ENCODE measurements around the gene PRR5L.
A peak's percentile ranks its signal among the peaks of the same experiment; 100 is the strongest.

Gene PRR5L

GRCh38 chr11:36492724-36493304 lies 196.7 kb downstream of the PRR5L start:
- H3K4me3 ChIP-seq (ENCODE audit: low read depth, low read length) = no peak overlapping the region
- peaks cover 3% of the 10 kb centered on the region for H3K4me1 ChIP-seq (ENCODE audit: control insufficient read depth, insufficient read depth, low read length, unreplicated experiment)
- H3K36me3 ChIP-seq (ENCODE audit: insufficient read depth, low read length) = no peaks in the 10 kb centered on the region; the same call in 1 of the 2 replicates
- H3K27me3 ChIP-seq (ENCODE audit: insufficient read depth, low read length) = no peaks in the 10 kb centered on the region
- H3K27ac ChIP-seq (ENCODE audit: low read depth, low read length) = no peak overlapping the region
- no peak overlapping the region for H2AFZ ChIP-seq (ENCODE audit: low read length, unreplicated experiment)
- no peaks in the 10 kb centered on the region for H3K79me2 ChIP-seq (ENCODE audit: control insufficient read depth, insufficient read depth, low read length, unreplicated experiment)

DNA sequence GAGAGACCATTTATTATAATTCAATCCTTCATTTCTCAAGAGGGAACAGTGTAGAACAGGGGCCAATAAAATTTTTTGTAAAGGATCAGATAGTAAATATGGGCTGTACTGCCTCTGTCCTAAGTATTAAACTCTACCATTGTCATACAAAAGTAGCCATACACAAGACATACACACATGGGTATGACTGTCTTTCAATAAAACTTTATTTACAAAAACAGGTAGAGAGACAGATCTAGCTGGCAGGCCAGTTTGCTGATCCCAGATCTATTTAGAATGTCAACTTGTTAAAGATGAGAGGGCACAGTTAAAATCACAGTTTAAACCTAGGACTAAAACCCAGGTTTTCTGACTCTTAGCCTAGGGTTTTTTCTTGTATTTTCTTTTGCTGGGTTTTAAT lies 197.2 kb downstream of the PRR5L start:
- Histone ChIP-seq H3K27me3 (ENCODE audit: insufficient read depth, low read length) (no peaks in the 10 kb centered on the region), H3K79me2 (ENCODE audit: control insufficient read depth, insufficient read depth, low read length, unreplicated experiment) (no peaks in the 10 kb centered on the region), H3K4me1 (ENCODE audit: control insufficient read depth, insufficient read depth, low read length, unreplicated experiment) (no peaks in the 10 kb centered on the region), H3K27ac (ENCODE audit: low read depth, low read length) (no peak overlapping the region), H3K4me3 (ENCODE audit: low read depth, low read length) (no peak overlapping the region), H2AFZ (ENCODE audit: low read length, unreplicated experiment) (no peak overlapping the region), H3K36me3 (ENCODE audit: insufficient read depth, low read length) (peaks cover 5% of the 10 kb centered on the region; the same call in 1 of the 2 replicates)

DNA sequence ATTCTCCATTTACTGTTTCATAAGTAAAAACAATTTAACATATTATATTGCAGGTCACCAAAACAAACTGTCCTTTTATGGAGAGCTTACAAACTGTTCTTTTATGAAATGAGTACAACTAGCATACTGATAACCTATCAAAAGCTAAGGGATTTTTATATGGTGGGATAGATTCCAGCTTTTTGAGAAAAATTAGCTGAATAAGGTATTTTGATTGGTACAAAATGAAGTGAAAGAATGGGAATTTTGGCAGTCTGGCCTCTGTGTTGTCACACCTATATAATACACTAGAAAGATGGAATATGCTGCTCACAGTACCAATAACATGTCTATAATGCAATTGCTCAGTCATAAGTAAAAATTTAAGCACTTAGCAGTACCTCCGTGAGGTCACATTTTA lies 202.6 kb downstream of the PRR5L start:
- Histone ChIP-seq H3K79me2 (ENCODE audit: control insufficient read depth, insufficient read depth, low read length, unreplicated experiment) (peaks cover 6% of the 10 kb centered on the region), H3K27ac (ENCODE audit: low read depth, low read length) (no peak overlapping the region), H2AFZ (ENCODE audit: low read length, unreplicated experiment) (no peak overlapping the region), H3K4me3 (ENCODE audit: low read depth, low read length) (no peak overlapping the region), H3K36me3 (ENCODE audit: insufficient read depth, low read length) (peaks cover 10% of the 10 kb centered on the region; the same call in 1 of the 2 replicates), H3K27me3 (ENCODE audit: insufficient read depth, low read length) (no peaks in the 10 kb centered on the region), H3K4me1 (ENCODE audit: control insufficient read depth, insufficient read depth, low read length, unreplicated experiment) (peaks cover 22% of the 10 kb centered on the region)

GRCh38 chr11:36499315-36499714 lies 203.2 kb downstream of the PRR5L start:
- Histone ChIP-seq H3K36me3 (ENCODE audit: insufficient read depth, low read length) (peaks cover 10% of the 10 kb centered on the region; the same call in 1 of the 2 replicates), H3K79me2 (ENCODE audit: control insufficient read depth, insufficient read depth, low read length, unreplicated experiment) (peaks cover 11% of the 10 kb centered on the region), H3K27me3 (ENCODE audit: insufficient read depth, low read length) (no peaks in the 10 kb centered on the region), H2AFZ (ENCODE audit: low read length, unreplicated experiment) (no peak overlapping the region), H3K4me1 (ENCODE audit: control insufficient read depth, insufficient read depth, low read length, unreplicated experiment) (peaks cover 22% of the 10 kb centered on the region), H3K27ac (ENCODE audit: low read depth, low read length) (no peak overlapping the region), H3K4me3 (ENCODE audit: low read depth, low read length) (no peak overlapping the region)

DNA sequence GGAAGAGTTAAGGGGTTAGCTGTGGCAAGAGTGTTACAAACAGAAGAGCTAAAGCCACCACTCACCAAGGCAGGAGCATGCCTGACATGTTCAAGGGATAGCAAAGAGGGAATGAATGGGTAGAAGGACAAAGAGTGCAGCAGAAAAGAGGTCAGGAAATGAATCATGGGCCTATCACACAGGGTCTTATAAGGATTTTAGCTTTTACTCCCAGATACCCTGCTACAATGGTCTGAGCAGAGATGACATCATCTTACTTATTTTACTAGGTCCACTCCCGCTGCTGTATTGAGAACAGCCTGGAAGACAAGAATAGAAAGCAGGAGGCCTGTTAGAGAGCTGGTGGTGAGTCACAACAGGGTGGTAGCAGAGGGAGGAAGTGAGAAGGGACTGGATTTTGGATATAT lies 204.2 kb downstream of the PRR5L start:
- H3K4me1 ChIP-seq (ENCODE audit: control insufficient read depth, insufficient read depth, low read length, unreplicated experiment) = peaks cover 22% of the 10 kb centered on the region
- peaks cover 14% of the 10 kb centered on the region for H3K79me2 ChIP-seq (ENCODE audit: control insufficient read depth, insufficient read depth, low read length, unreplicated experiment)
- H3K4me3 ChIP-seq (ENCODE audit: low read depth, low read length) = peak overlapping the region; percentile 11; the same call in 1 of the 2 replicates
- peak overlapping the region; percentile 74 for H3K27ac ChIP-seq (ENCODE audit: low read depth, low read length)
- H3K36me3 ChIP-seq (ENCODE audit: insufficient read depth, low read length) = peaks cover 10% of the 10 kb centered on the region; the same call in 1 of the 2 replicates
- H2AFZ ChIP-seq (ENCODE audit: low read length, unreplicated experiment) = no peak overlapping the region
- H3K27me3 ChIP-seq (ENCODE audit: insufficient read depth, low read length) = no peaks in the 10 kb centered on the region

DNA sequence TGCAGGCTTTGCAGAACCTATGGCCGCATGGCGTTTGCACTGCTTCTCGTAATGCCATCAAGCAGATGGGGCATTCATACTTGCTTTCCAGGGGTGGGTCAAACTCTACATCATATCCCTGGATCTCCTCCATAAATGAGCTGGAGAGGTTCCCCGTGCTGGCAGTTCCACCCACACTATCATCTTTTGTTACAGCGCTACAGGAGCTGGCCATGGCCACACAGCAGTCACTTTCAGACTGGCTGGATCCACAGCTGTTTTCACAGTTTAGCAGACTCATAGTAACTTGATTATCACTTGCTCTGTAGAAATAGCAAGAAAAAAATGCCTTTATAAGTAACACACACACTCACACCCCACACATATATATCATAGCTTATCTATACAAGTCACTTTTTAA lies 205.1 kb downstream of the PRR5L start:
- Histone ChIP-seq H3K27ac (ENCODE audit: low read depth, low read length) (0 out of 2 replicates have a peak overlapping the region, but pooled peaks have one; percentile 74), H3K79me2 (ENCODE audit: control insufficient read depth, insufficient read depth, low read length, unreplicated experiment) (peaks cover 14% of the 10 kb centered on the region), H3K36me3 (ENCODE audit: insufficient read depth, low read length) (peaks cover 10% of the 10 kb centered on the region; the same call in 1 of the 2 replicates), H3K27me3 (ENCODE audit: insufficient read depth, low read length) (no peaks in the 10 kb centered on the region), H3K4me3 (ENCODE audit: low read depth, low read length) (0 out of 2 replicates have a peak overlapping the region, but pooled peaks have one; percentile 11), H2AFZ (ENCODE audit: low read length, unreplicated experiment) (no peak overlapping the region), H3K4me1 (ENCODE audit: control insufficient read depth, insufficient read depth, low read length, unreplicated experiment) (peaks cover 22% of the 10 kb centered on the region)

GRCh38 chr11:36507824-36508489 lies 211.9 kb downstream of the PRR5L start:
- peak overlapping the region; percentile 15; the same call in 1 of the 2 replicates for H3K27ac ChIP-seq (ENCODE audit: low read depth, low read length)
- peaks cover 32% of the 10 kb centered on the region for H3K79me2 ChIP-seq (ENCODE audit: control insufficient read depth, insufficient read depth, low read length, unreplicated experiment)
- H3K4me3 ChIP-seq (ENCODE audit: low read depth, low read length) = peak overlapping the region; percentile 94

DNA sequence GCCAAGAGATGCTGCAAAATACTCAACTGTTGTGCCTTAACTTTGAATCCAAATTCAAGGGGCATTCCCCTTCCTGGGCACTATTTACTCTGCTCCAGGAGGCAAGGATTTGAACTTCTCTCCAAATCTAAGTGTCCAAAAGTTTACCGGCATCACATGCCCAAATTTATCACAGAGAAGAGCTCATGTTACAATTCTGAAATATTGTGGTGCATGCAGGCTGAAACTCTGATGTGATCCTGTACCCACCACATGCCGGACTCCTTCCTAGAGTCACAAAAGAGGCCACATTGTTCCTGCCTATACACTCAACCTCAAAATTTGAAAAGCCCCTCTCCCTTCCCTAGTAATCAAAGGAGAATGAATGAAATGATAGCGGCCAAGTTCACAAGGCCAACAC lies 212.7 kb downstream of the PRR5L start:
- Histone ChIP-seq H3K27ac (ENCODE audit: low read depth, low read length) (peak overlapping the region; percentile 15; the same call in 1 of the 2 replicates), H3K36me3 (ENCODE audit: insufficient read depth, low read length) (no peaks in the 10 kb centered on the region), H3K79me2 (ENCODE audit: control insufficient read depth, insufficient read depth, low read length, unreplicated experiment) (peaks cover 32% of the 10 kb centered on the region), H3K27me3 (ENCODE audit: insufficient read depth, low read length) (no peaks in the 10 kb centered on the region), H2AFZ (ENCODE audit: low read length, unreplicated experiment) (peak overlapping the region; percentile 89), H3K4me3 (ENCODE audit: low read depth, low read length) (peak overlapping the region; percentile 94), H3K4me1 (ENCODE audit: control insufficient read depth, insufficient read depth, low read length, unreplicated experiment) (peaks cover 5% of the 10 kb centered on the region)

More at GRCh38 chr11:36507824-36508489, 211.9 kb downstream of the PRR5L start:
- no peak overlapping the region for H2AFZ ChIP-seq (ENCODE audit: low read length, unreplicated experiment)
- H3K36me3 ChIP-seq (ENCODE audit: insufficient read depth, low read length) = no peaks in the 10 kb centered on the region
- no peaks in the 10 kb centered on the region for H3K27me3 ChIP-seq (ENCODE audit: insufficient read depth, low read length)
- peaks cover 5% of the 10 kb centered on the region for H3K4me1 ChIP-seq (ENCODE audit: control insufficient read depth, insufficient read depth, low read length, unreplicated experiment)

GRCh38 chr11:36509201-36509639 lies 213.1 kb downstream of the PRR5L start:
- Histone ChIP-seq H3K27me3 (ENCODE audit: insufficient read depth, low read length) (no peaks in the 10 kb centered on the region), H3K27ac (ENCODE audit: low read depth, low read length) (peak overlapping the region; percentile 15; the same call in 1 of the 2 replicates), H3K79me2 (ENCODE audit: control insufficient read depth, insufficient read depth, low read length, unreplicated experiment) (peaks cover 28% of the 10 kb centered on the region), H3K4me1 (ENCODE audit: control insufficient read depth, insufficient read depth, low read length, unreplicated experiment) (peaks cover 5% of the 10 kb centered on the region), H3K36me3 (ENCODE audit: insufficient read depth, low read length) (no peaks in the 10 kb centered on the region), H3K4me3 (ENCODE audit: low read depth, low read length) (peak overlapping the region; percentile 94), H2AFZ (ENCODE audit: low read length, unreplicated experiment) (peak overlapping the region; percentile 89)

DNA sequence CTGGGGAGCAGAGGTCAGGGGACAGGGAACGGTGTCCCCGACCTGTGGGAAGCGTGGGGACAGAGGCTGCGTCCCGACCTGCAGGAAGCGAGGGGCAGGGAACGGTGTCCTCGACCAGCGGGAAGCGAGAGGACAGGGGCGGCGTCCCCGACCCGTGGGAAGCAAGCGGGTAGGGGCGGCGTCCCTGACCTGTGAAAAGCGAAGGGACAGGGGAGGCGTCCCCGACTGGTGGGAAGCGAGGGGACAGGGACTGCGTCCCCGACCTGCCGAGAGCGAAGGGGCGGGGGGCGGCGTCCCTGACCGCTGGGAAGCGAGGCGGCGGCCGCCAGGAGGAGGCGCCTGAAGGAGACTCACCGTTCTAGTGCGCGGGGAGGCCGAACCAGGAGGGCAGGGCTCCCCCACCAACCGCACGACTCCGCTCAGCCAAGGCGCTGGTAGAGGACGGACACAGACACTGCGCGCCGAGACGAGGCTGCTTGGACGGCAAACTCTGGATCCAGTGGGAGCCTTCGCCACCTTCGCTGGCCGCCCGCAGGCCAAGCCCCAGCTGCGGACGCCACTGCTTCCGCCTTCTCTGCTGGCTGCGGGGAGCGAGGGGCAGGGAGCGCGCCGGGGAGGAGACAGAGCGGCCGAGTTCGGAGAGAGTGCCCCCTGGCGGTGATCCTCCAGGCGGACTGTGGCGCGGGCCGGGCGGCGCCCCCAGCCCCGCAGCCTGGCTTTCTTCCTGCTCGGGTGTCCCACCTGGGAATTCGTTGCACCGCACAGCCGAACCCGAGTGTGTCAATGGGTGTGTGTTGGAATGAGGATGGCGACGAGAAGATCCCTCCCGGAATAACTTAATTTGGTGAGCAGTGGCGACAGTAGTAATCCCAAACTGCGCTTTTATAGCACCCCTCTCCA lies 213.9 kb downstream of the PRR5L start, which contains the start of gene TRAF6:
Gene TRAF6 (minus strand): TSS at position 579 of the 900 bp plus-strand sequence. CDS start 8,757 bp downstream, outside the sequence.
- Histone ChIP-seq H3K79me2 (ENCODE audit: control insufficient read depth, insufficient read depth, low read length, unreplicated experiment) (peaks cover 24% of the 10 kb centered on the region), H3K27me3 (ENCODE audit: insufficient read depth, low read length) (no peaks in the 10 kb centered on the region), H3K4me3 (ENCODE audit: low read depth, low read length) (peak within 1 kb of the TSS; percentile 94), H3K4me1 (ENCODE audit: control insufficient read depth, insufficient read depth, low read length, unreplicated experiment) (peaks cover 5% of the 10 kb centered on the region), H3K27ac (ENCODE audit: low read depth, low read length) (peak within 1 kb of the TSS; percentile 48; the same call in 1 of the 2 replicates), H2AFZ (ENCODE audit: low read length, unreplicated experiment) (peak within 1 kb of the TSS; percentile 89), H3K36me3 (ENCODE audit: insufficient read depth, low read length) (no peaks in the 10 kb centered on the region)
